ENCODE data around the gene LZTS2. TPM values are rescaled to one million over a fixed set of nuclear protein-coding genes. Genes with fewer than 3 reads are reported as not detected.

LZTS2 gene
- total and polyA plus RNA-seq, 2 of the 8 experiments (the other 6 are each of a cell fraction or from before 2014, with no cell fraction given), result 75.7 to 99.5 TPM

DNA sequence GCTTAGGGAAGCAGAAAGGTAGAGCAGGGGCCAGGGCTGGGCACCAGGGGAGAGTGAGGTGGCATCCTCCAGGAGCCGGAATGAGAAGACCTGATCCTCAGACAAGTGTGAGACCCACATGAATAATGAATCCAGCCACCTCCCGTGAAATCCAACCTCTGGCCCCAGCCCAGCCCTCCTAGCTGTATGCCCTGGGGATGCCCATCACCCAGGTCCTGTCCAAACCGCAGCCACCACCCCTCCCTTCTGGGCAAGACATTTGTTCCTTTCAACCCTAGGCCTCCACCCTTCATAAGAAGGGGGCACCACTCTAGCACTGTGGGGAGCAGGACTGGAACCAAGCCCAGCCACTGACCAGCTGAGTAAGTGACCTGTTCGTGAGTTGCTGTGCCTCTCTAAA, 21.6 kb downstream of the LZTS2 start (continued):
- TF ChIP-seq, protein P1, sequence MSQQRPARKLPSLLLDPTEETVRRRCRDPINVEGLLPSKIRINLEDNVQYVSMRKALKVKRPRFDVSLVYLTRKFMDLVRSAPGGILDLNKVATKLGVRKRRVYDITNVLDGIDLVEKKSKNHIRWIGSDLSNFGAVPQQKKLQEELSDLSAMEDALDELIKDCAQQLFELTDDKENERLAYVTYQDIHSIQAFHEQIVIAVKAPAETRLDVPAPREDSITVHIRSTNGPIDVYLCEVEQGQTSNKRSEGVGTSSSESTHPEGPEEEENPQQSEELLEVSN (IDR thresholded peaks at IDR 0.05), result no peak
